ENCODE measurements around the gene SFXN1. TPM values are rescaled to one million over a fixed set of nuclear protein-coding genes. Genes with fewer than 3 reads are reported as not detected.
"Not testable (repeated sequence)": the region's sequence is repeated elsewhere in the genome, so short reads cannot be mapped to it uniquely, and the experiment has no call there.

Gene SFXN1
- total RNA-seq, 4 donors from 2014 or later, result 13.5 to 37.4 (median 25.6) TPM

GRCh38 chr5:175444060-175444904 is 34.1 kb upstream of the SFXN1 start, which contains the start of gene DRD1:
TSS of gene DRD1 (minus strand) at chr5:175444182. CDS start at chr5:175443099, 1,083 bp downstream.
- Histone ChIP-seq H3K4me3 (peak within 1 kb of the TSS; percentile 35), H3K4me1 (peaks cover 19% of the 10 kb centered on the region), H3K27me3 (peaks cover 62% of the 10 kb centered on the region), H3K36me3 (no peaks in the 10 kb centered on the region), H3K9me3 (no peaks in the 10 kb centered on the region), H3K27ac (no peak within 1 kb of the TSS)
- TF ChIP-seq POLR2AphosphoS5 (IDR thresholded peaks at IDR 0.05), result no peak
- TF ChIP-seq, protein P1, sequence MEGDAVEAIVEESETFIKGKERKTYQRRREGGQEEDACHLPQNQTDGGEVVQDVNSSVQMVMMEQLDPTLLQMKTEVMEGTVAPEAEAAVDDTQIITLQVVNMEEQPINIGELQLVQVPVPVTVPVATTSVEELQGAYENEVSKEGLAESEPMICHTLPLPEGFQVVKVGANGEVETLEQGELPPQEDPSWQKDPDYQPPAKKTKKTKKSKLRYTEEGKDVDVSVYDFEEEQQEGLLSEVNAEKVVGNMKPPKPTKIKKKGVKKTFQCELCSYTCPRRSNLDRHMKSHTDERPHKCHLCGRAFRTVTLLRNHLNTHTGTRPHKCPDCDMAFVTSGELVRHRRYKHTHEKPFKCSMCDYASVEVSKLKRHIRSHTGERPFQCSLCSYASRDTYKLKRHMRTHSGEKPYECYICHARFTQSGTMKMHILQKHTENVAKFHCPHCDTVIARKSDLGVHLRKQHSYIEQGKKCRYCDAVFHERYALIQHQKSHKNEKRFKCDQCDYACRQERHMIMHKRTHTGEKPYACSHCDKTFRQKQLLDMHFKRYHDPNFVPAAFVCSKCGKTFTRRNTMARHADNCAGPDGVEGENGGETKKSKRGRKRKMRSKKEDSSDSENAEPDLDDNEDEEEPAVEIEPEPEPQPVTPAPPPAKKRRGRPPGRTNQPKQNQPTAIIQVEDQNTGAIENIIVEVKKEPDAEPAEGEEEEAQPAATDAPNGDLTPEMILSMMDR (IDR thresholded peaks at IDR 0.05), result peak; percentile 12 to 72
- no peak for DNase-seq (ENCODE audit: low spot score in 2 of 2)
- WGBS, result under 1% methylated on average over 32 of the region's 91 CpGs

GRCh38 chr5:175444905-175445456 is 33.4 kb upstream of the SFXN1 start:
- H3K9me3 ChIP-seq, result no peaks in the 10 kb centered on the region
- TF ChIP-seq POLR2A (IDR thresholded peaks at IDR 0.05) (no peak), POLR2AphosphoS5 (IDR thresholded peaks at IDR 0.05) (no peak), EP300 (IDR thresholded peaks at IDR 0.05) (no peak)
- TF ChIP-seq, protein P1 (IDR thresholded peaks at IDR 0.05), result no peak
- H3K4me1 ChIP-seq, result peaks cover 19% of the 10 kb centered on the region
- peaks cover 62% of the 10 kb centered on the region for H3K27me3 ChIP-seq
- H3K36me3 ChIP-seq, result no peaks in the 10 kb centered on the region
- H3K27ac ChIP-seq, result no peak overlapping the region
- no peak for DNase-seq (ENCODE audit: low spot score in 2 of 2)
- peak overlapping the region; percentile 35 for H3K4me3 ChIP-seq
- 26% methylated on average over 31 of the region's 37 CpGs for WGBS

DNA sequence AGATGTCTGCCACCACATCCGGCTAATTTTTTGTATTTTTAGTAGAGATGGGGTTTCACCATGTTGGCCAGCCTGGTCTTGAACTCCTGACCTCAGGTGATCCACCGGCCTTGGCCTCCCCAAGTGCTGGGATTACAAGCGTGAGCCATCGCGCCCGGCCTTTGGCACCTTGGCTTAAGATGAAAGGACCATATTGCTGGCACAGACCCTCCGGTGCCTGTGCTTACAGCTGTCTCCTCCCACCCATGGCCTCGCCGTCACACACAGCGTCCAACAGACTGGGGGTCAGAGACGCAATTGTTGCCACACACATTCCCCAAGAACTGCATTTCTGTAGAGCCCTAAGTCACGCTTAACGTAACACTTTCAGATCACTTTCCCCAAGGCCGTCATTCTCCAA is 32.0 kb upstream of the SFXN1 start:
- not testable (repeated sequence) for H3K9me3 ChIP-seq; H3K4me3 ChIP-seq; DNase-seq (ENCODE audit: low spot score in 2 of 2); H3K27ac ChIP-seq; H3K36me3 ChIP-seq
- Histone ChIP-seq H3K27me3 (peaks cover 61% of the 10 kb centered on the region), H3K4me1 (peaks cover 19% of the 10 kb centered on the region)
- 89% methylated on average over 14 of the region's 14 CpGs for WGBS

- no peak for DNase-seq (ENCODE audit: low spot score in 2 of 2)
- 36% methylated on average over 2 of the region's 2 CpGs for WGBS
- no peaks in the 10 kb centered on the region for H3K9me3 ChIP-seq
- H3K27me3 ChIP-seq, result peaks cover 49% of the 10 kb centered on the region
- H3K4me3 ChIP-seq, result no peak overlapping the region
- no peak for TF ChIP-seq POLR2A (IDR thresholded peaks at IDR 0.05)
- TF ChIP-seq EP300 (IDR thresholded peaks at IDR 0.05), result no peak
- TF ChIP-seq, protein P1 (IDR thresholded peaks at IDR 0.05), result no peak
- no peak for TF ChIP-seq POLR2AphosphoS5 (IDR thresholded peaks at IDR 0.05)
- H3K27ac ChIP-seq, result no peak overlapping the region
- peaks cover 19% of the 10 kb centered on the region for H3K4me1 ChIP-seq
- H3K36me3 ChIP-seq, result no peaks in the 10 kb centered on the region
These were observed 30.8 kb upstream of the SFXN1 start for GRCh38 chr5:175447571-175447970.

- 41% methylated on average over 3 of the region's 3 CpGs for WGBS
- Histone ChIP-seq H3K4me3 (no peak overlapping the region), H3K9me3 (no peaks in the 10 kb centered on the region)
These were observed 30.1 kb upstream of the SFXN1 start for GRCh38 chr5:175448276-175448675.

More at GRCh38 chr5:175448276-175448675, 30.1 kb upstream of the SFXN1 start:
- no peaks in the 10 kb centered on the region for H3K36me3 ChIP-seq
- peaks cover 19% of the 10 kb centered on the region for H3K4me1 ChIP-seq
- TF ChIP-seq POLR2AphosphoS5 (IDR thresholded peaks at IDR 0.05) (no peak), POLR2A (IDR thresholded peaks at IDR 0.05) (no peak), EP300 (IDR thresholded peaks at IDR 0.05) (no peak)
- TF ChIP-seq, protein P1 (IDR thresholded peaks at IDR 0.05), result no peak
- peaks cover 42% of the 10 kb centered on the region for H3K27me3 ChIP-seq
- no peak overlapping the region for H3K27ac ChIP-seq
- DNase-seq (ENCODE audit: low spot score in 2 of 2), result no peak
